Activated T-cell treated with anti-CD3 and anti-CD28 coated beads, Interleukin-2, amount 50 U/mL, for 4 hours (primary cell): ENCODE results near the gene SHANK1. TPM values are rescaled to one million over a fixed set of nuclear protein-coding genes. Genes with fewer than 3 reads are reported as not detected.

Experiments
- ATAC-seq, 2 donors: fragments of 200-7000 bp; cut with Tn5 transposase; one replicate each; pipeline ENCODE4 v1.10.0; 2021
- DNase-seq: peaks from one replicate; pipeline ENCODE4 v3.0.0-alpha.2; 2020
- H3K27me3 Mint-ChIP-seq: one replicate; pipeline ENCODE4 v1.8.0; 2021; ENCODE audit warnings: low read depth, mixed read lengths
- H3K36me3 Mint-ChIP-seq: one replicate; pipeline ENCODE4 v1.8.0; 2022; ENCODE audit warnings: mixed read lengths; ENCODE audit not compliant: insufficient read depth
- H3K4me1 Mint-ChIP-seq: one replicate; pipeline ENCODE4 v1.8.0; 2021; ENCODE audit warnings: low read depth, mixed read lengths
- H3K4me3 Mint-ChIP-seq: one replicate; pipeline ENCODE4 v1.8.0; 2021; ENCODE audit warnings: mild to moderate bottlenecking, moderate library complexity, mixed read lengths
- H3K9me3 Mint-ChIP-seq: one replicate; pipeline ENCODE4 v1.8.0; 2021; ENCODE audit warnings: mixed read lengths
- total RNA-seq, 3 donors: library from RNA; stranded (reverse); gene quantifications; one replicate each; pipeline ENCODE4 v1.2.1, GENCODE V29; 2021

SHANK1 gene
- total RNA-seq, 3 donors from 2014 or later: 0.03 TPM; not detected in 2

GRCh38 chr19:50639121-50640112, 80.2 kb downstream of the SHANK1 start, which contains the start of gene SYT3:
Gene SYT3 (minus strand): TSS chr19:50639881. CDS start chr19:50637411, 2,470 bp downstream.
- H3K4me1 Mint-ChIP-seq: peaks cover 4% of the 10 kb centered on the region
- peaks cover 55% of the 10 kb centered on the region for H3K27me3 Mint-ChIP-seq
- DNase-seq: peak; percentile 24
- no peaks in the 10 kb centered on the region for H3K36me3 Mint-ChIP-seq
- H3K9me3 Mint-ChIP-seq: peaks cover 10% of the 10 kb centered on the region
- peak within 1 kb of the TSS; percentile 72 for H3K4me3 Mint-ChIP-seq
- peak; percentile 85 to 88 for ATAC-seq

- Mint-ChIP-seq H3K36me3 (no peaks in the 10 kb centered on the region), H3K9me3 (peaks cover 15% of the 10 kb centered on the region), H3K27me3 (peaks cover 55% of the 10 kb centered on the region), H3K4me3 (no peak overlapping the region), H3K4me1 (peaks cover 4% of the 10 kb centered on the region)
- peak in 1 of 2 donors; percentile 12 for ATAC-seq
- DNase-seq: no peak
Measured at GRCh38 chr19:50638600-50638999, 81.0 kb downstream of the SHANK1 start.

GRCh38 chr19:50636317-50637085, 83.1 kb downstream of the SHANK1 start:
- ATAC-seq: no peak
- H3K4me1 Mint-ChIP-seq: peaks cover 4% of the 10 kb centered on the region
- DNase-seq: no peak
- H3K27me3 Mint-ChIP-seq: peaks cover 48% of the 10 kb centered on the region
- H3K36me3 Mint-ChIP-seq: no peaks in the 10 kb centered on the region
- H3K4me3 Mint-ChIP-seq: no peak overlapping the region
- H3K9me3 Mint-ChIP-seq: peaks cover 20% of the 10 kb centered on the region

GRCh38 chr19:50633973-50634372, 85.6 kb downstream of the SHANK1 start:
- peaks cover 20% of the 10 kb centered on the region for H3K9me3 Mint-ChIP-seq
- H3K4me3 Mint-ChIP-seq: no peak overlapping the region
- DNase-seq (no peak), ATAC-seq (no peak)
- H3K36me3 Mint-ChIP-seq: no peaks in the 10 kb centered on the region
- peaks cover 2% of the 10 kb centered on the region for H3K4me1 Mint-ChIP-seq
- peaks cover 35% of the 10 kb centered on the region for H3K27me3 Mint-ChIP-seq

GRCh38 chr19:50633359-50633758, 86.2 kb downstream of the SHANK1 start:
- Mint-ChIP-seq H3K4me1 (peaks cover 1% of the 10 kb centered on the region), H3K9me3 (peaks cover 20% of the 10 kb centered on the region), H3K36me3 (no peaks in the 10 kb centered on the region), H3K4me3 (no peak overlapping the region), H3K27me3 (peaks cover 31% of the 10 kb centered on the region)
- DNase-seq: no peak
- ATAC-seq: no peak

GRCh38 chr19:50632151-50632835, 87.3 kb downstream of the SHANK1 start:
- H3K4me3 Mint-ChIP-seq: no peak overlapping the region
- no peaks in the 10 kb centered on the region for H3K4me1 Mint-ChIP-seq
- peaks cover 26% of the 10 kb centered on the region for H3K27me3 Mint-ChIP-seq
- no peaks in the 10 kb centered on the region for H3K36me3 Mint-ChIP-seq
- DNase-seq: no peak
- peaks cover 20% of the 10 kb centered on the region for H3K9me3 Mint-ChIP-seq
- ATAC-seq: no peak

GRCh38 chr19:50629801-50630200, 89.8 kb downstream of the SHANK1 start:
- peaks cover 22% of the 10 kb centered on the region for H3K27me3 Mint-ChIP-seq
- no peak for DNase-seq
- ATAC-seq: no peak
- peaks cover 10% of the 10 kb centered on the region for H3K9me3 Mint-ChIP-seq
- H3K4me1 Mint-ChIP-seq: no peaks in the 10 kb centered on the region
- no peak overlapping the region for H3K4me3 Mint-ChIP-seq
- no peaks in the 10 kb centered on the region for H3K36me3 Mint-ChIP-seq

- Mint-ChIP-seq H3K9me3 (peaks cover 9% of the 10 kb centered on the region), H3K4me1 (no peaks in the 10 kb centered on the region), H3K36me3 (no peaks in the 10 kb centered on the region), H3K27me3 (peaks cover 22% of the 10 kb centered on the region), H3K4me3 (no peak overlapping the region)
- DNase-seq (no peak), ATAC-seq (no peak)
Measured at GRCh38 chr19:50629194-50629593, 90.4 kb downstream of the SHANK1 start.

GRCh38 chr19:50628551-50628950, 91.1 kb downstream of the SHANK1 start:
- ATAC-seq: no peak
- H3K4me1 Mint-ChIP-seq: no peaks in the 10 kb centered on the region
- no peaks in the 10 kb centered on the region for H3K36me3 Mint-ChIP-seq
- no peak for DNase-seq
- peaks cover 22% of the 10 kb centered on the region for H3K27me3 Mint-ChIP-seq
- H3K9me3 Mint-ChIP-seq: peaks cover 5% of the 10 kb centered on the region
- H3K4me3 Mint-ChIP-seq: no peak overlapping the region

- no peak for ATAC-seq
- DNase-seq: no peak
- no peaks in the 10 kb centered on the region for H3K36me3 Mint-ChIP-seq
Measured at GRCh38 chr19:50628146-50628545, 91.5 kb downstream of the SHANK1 start.

GRCh38 chr19:50626795-50627194, 92.8 kb downstream of the SHANK1 start:
- Mint-ChIP-seq H3K27me3 (peaks cover 19% of the 10 kb centered on the region), H3K4me1 (no peaks in the 10 kb centered on the region), H3K4me3 (no peak overlapping the region), H3K9me3 (no peaks in the 10 kb centered on the region), H3K36me3 (no peaks in the 10 kb centered on the region)
- no peak for ATAC-seq
- no peak for DNase-seq

More at GRCh38 chr19:50628146-50628545, 91.5 kb downstream of the SHANK1 start:
- Mint-ChIP-seq H3K4me1 (no peaks in the 10 kb centered on the region), H3K9me3 (peaks cover 1% of the 10 kb centered on the region), H3K27me3 (peaks cover 22% of the 10 kb centered on the region), H3K4me3 (no peak overlapping the region)

- no peak for ATAC-seq
- Mint-ChIP-seq H3K4me3 (no peak overlapping the region), H3K36me3 (no peaks in the 10 kb centered on the region), H3K27me3 (peaks cover 15% of the 10 kb centered on the region), H3K9me3 (no peaks in the 10 kb centered on the region), H3K4me1 (no peaks in the 10 kb centered on the region)
- DNase-seq: no peak
Measured at GRCh38 chr19:50626011-50626410, 93.6 kb downstream of the SHANK1 start.

- no peaks in the 10 kb centered on the region for H3K4me1 Mint-ChIP-seq
- ATAC-seq (no peak), DNase-seq (no peak)
- H3K36me3 Mint-ChIP-seq: no peaks in the 10 kb centered on the region
- H3K27me3 Mint-ChIP-seq: peaks cover 15% of the 10 kb centered on the region
- H3K9me3 Mint-ChIP-seq: no peaks in the 10 kb centered on the region
- no peak overlapping the region for H3K4me3 Mint-ChIP-seq
Measured at GRCh38 chr19:50624949-50625600, 94.5 kb downstream of the SHANK1 start.
